Upper lobe of right lung (tissue), 1 donor: Measurements from ENCODE around the gene GPR21. TPM values are rescaled to one million over a fixed set of nuclear protein-coding genes. Genes with fewer than 3 reads are reported as not detected.

ENCODE experiments used
- ATAC-seq: fragments of 200-7000 bp; cut with Tn5 transposase; one replicate; pipeline ENCODE4 v1.9.1; 2020; ENCODE audit warnings: mild to moderate bottlenecking, moderate library complexity
- DNase-seq: peaks from one replicate; pipeline ENCODE4 v3.0.0-alpha.2; 2020
- H3K27ac ChIP-seq: fragments of 200-600 bp; one replicate; pipeline ENCODE4 v1.8.0; 2022
- H3K27me3 ChIP-seq: fragments of 200-600 bp; one replicate; pipeline ENCODE4 v1.8.0; 2022; ENCODE audit warnings: mild to moderate bottlenecking
- H3K36me3 ChIP-seq: fragments of 200-600 bp; one replicate; pipeline ENCODE4 v1.8.0; 2022
- H3K4me1 ChIP-seq: fragments of 200-600 bp; one replicate; pipeline ENCODE4 v1.8.0; 2022
- H3K4me3 ChIP-seq: fragments of 200-600 bp; one replicate; pipeline ENCODE4 v1.8.0; 2022; ENCODE audit warnings: mild to moderate bottlenecking
- H3K9me3 ChIP-seq: fragments of 200-600 bp; one replicate; pipeline ENCODE4 v1.8.0; 2022
- intact Hi-C: fragments of 100-400 bp; cut with DNase I; formaldehyde crosslinking; loops from one replicate; pipeline ENCODE4 v1.11.0; 2022
- total RNA-seq: library from RNA; stranded (reverse); fragmentation: NEBNext Ultra II Directional; extraction: Animal tissue kit (Norgen Biotek cat#: 25700); gene quantifications from one replicate; pipeline ENCODE4 v1.2.1, GENCODE V29; 2021
- TF ChIP-seq, protein P1 (sequence below): fragments of 200-600 bp; IDR thresholded peaks from one replicate; pipeline ENCODE4 v1.8.0; 2022; ENCODE audit warnings: antibody characterized with exemption
- donor health status: DM: no; HTN: yes; CAD: no; lungs with severe emphysema.

GPR21 gene
- total RNA-seq, 1 donor from 2014 or later = 3.3 TPM

DNA sequence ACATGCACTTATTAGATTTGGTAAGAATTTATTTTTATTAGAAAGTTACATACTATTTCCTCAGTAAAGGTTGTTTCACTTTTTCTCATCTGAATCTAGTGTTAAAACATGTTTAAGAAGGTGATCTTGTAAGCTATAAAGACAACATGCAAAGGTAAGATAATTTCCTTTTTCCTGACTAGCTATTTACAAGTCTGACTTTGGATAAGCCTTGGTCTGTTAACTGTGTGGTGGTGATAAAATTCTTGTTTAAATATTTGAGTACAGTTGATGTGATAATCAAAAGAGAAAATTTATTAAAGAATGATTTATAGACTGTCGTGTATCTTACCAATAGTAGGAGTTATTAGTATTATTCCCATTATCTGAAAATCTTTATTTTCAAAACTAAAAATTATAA is 36.9 kb upstream of the GPR21 start:
- Histone ChIP-seq H3K27ac (no peak overlapping the region), H3K36me3 (peaks cover 68% of the 10 kb centered on the region), H3K27me3 (no peaks in the 10 kb centered on the region), H3K9me3 (no peaks in the 10 kb centered on the region), H3K4me1 (no peaks in the 10 kb centered on the region), H3K4me3 (no peak overlapping the region)
- DNase-seq (no peak), ATAC-seq (no peak)
- TF ChIP-seq, protein P1, sequence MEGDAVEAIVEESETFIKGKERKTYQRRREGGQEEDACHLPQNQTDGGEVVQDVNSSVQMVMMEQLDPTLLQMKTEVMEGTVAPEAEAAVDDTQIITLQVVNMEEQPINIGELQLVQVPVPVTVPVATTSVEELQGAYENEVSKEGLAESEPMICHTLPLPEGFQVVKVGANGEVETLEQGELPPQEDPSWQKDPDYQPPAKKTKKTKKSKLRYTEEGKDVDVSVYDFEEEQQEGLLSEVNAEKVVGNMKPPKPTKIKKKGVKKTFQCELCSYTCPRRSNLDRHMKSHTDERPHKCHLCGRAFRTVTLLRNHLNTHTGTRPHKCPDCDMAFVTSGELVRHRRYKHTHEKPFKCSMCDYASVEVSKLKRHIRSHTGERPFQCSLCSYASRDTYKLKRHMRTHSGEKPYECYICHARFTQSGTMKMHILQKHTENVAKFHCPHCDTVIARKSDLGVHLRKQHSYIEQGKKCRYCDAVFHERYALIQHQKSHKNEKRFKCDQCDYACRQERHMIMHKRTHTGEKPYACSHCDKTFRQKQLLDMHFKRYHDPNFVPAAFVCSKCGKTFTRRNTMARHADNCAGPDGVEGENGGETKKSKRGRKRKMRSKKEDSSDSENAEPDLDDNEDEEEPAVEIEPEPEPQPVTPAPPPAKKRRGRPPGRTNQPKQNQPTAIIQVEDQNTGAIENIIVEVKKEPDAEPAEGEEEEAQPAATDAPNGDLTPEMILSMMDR = no peak
- intact Hi-C loops = no loop called here

DNA sequence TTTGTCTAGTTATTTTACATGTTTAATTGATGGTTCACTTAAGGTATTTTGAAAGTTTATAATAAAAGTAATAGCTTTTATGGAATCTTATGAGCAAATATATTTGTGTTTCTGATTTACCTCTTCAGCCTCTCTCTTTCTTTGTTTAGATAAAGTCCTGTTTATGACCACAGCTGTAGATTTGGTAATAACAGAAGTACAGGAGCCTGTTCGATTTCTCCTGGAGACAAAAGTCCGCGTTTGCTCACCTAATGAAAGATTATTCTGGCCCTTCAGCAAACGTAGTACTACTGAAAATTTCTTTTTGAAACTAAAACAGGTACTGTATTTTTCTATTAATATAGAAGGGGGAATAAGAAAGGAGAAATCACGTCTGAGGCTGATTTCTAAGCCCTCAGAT is 35.0 kb upstream of the GPR21 start:
- Histone ChIP-seq H3K27ac (no peak overlapping the region), H3K36me3 (peaks cover 69% of the 10 kb centered on the region)
- no peak for ATAC-seq

DNA sequence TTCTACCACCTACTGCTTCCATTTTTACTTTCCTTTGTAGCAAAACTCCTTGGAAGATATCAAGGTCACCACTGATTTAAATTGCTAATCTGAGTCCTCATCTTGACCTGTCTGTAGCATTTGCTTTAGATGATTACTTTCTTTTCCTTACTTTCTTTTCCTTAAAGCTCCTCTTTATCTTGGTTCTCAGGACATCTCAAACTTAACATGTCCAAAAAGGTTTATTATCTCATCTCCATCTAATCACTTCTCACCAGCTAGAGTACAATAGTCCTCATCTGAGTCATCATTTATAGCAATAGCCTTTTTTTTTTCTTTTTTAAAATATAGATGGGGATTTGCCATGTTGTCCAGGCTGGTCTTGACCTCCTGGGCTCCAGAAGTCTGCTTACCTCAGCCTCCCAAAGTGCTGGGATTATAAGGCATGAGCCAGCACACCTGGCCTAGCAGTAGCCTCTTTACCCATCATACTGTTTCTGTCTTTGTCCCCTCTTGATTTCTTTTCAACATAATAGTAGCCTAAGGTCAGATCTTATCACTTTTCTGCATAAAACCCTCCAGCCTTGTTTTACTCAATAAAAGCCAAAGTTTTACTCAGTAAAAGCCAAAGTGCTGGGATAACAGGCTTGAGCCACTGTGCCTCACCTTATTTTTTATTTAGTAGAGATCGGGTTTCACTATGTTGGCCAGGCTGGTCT is 32.9 kb upstream of the GPR21 start:
- no peaks in the 10 kb centered on the region for H3K27me3 ChIP-seq
- TF ChIP-seq, protein P1 = no peak
- intact Hi-C loops = no loop called here
- H3K4me3 ChIP-seq = no peak overlapping the region
- ATAC-seq = no peak
- no peak for DNase-seq
- H3K27ac ChIP-seq = no peak overlapping the region
- no peaks in the 10 kb centered on the region for H3K4me1 ChIP-seq
- peaks cover 72% of the 10 kb centered on the region for H3K36me3 ChIP-seq
- no peaks in the 10 kb centered on the region for H3K9me3 ChIP-seq

More for the DNA sequence above, 35.0 kb upstream of the GPR21 start:
- Histone ChIP-seq H3K27me3 (no peaks in the 10 kb centered on the region), H3K4me3 (no peak overlapping the region), H3K4me1 (no peaks in the 10 kb centered on the region), H3K9me3 (no peaks in the 10 kb centered on the region)
- no peak for DNase-seq
- TF ChIP-seq, protein P1 = no peak
- intact Hi-C loops = no loop called here

DNA sequence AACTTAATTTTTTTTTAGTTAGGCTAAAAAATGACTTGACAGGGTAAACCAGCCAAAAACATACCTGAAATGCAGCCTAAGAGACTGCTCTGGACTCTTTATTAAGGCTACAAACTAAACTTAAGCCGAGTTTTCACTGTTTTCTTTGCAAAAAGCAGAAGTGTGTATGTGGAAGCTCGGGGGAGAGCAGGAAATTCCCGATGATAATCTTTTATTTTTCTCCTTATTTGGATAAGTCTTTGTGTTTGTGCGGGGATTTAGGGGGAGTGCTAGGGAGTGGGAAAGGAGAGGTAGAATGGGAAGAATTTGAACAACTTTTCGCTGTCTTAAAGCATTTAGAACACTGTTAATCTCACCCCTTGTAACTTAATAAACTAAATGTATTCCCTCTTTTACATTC is 30.7 kb upstream of the GPR21 start:
- intact Hi-C loops = no loop called here
- Histone ChIP-seq H3K27me3 (no peaks in the 10 kb centered on the region), H3K36me3 (peaks cover 60% of the 10 kb centered on the region), H3K4me3 (no peak overlapping the region), H3K27ac (no peak overlapping the region), H3K9me3 (no peaks in the 10 kb centered on the region), H3K4me1 (no peaks in the 10 kb centered on the region)
- TF ChIP-seq, protein P1 = no peak
- ATAC-seq (no peak), DNase-seq (no peak)

DNA sequence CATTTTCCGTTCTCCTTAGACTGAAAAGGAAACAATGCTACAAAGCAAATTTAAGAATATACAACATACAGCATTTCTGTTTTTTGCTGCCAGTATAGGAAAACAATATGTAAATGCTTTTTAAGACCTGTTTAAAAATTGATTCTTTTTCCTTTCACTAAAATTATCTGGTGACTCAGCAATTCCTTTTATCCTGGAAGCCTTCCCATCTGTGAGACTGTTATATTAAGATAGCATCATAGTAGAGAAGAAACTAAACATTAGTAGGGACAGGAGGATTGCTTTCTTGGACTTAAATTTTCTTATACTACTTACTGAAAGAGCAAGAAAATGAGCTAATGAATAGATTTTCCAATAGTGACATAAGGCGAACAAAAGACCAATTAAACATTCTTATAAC is 30.0 kb upstream of the GPR21 start:
- TF ChIP-seq, protein P1 = no peak
- peaks cover 53% of the 10 kb centered on the region for H3K36me3 ChIP-seq
- intact Hi-C loops = no loop called here
- H3K9me3 ChIP-seq = no peaks in the 10 kb centered on the region
- no peaks in the 10 kb centered on the region for H3K4me1 ChIP-seq
- H3K4me3 ChIP-seq = no peak overlapping the region
- DNase-seq (no peak), ATAC-seq (no peak)
- H3K27ac ChIP-seq = no peak overlapping the region
- H3K27me3 ChIP-seq = no peaks in the 10 kb centered on the region

DNA sequence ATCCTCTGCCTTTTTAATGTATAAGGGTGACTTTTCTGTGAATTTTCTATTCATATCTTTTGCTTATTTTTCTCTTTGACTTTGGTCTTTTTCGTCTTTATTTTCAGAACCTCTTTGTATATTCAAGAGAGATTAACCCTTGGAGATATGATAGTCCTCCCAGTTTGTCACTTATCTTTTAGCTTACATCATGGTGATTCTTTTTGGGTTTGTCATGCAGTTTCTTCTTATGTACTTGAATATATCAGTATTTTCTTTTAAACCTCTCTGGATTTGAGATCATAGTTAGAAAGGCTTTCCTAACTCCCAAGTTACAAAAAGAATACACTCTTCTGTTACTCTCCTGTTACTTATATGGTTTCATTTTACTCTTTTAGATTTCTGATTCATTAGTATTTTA is 27.5 kb upstream of the GPR21 start:
- Histone ChIP-seq H3K36me3 (peaks cover 40% of the 10 kb centered on the region), H3K27me3 (no peaks in the 10 kb centered on the region), H3K4me1 (no peaks in the 10 kb centered on the region), H3K27ac (no peak overlapping the region), H3K4me3 (no peak overlapping the region), H3K9me3 (no peaks in the 10 kb centered on the region)
- ATAC-seq = no peak
- intact Hi-C loops = no loop called here
- no peak for DNase-seq
- TF ChIP-seq, protein P1 = no peak
